ENCODE data around the gene CEP104.

CEP104 gene

GRCh38 chr1:3894626-3895278 lies 37.7 kb upstream of the CEP104 start:
- no peak for DNase-seq (ENCODE audit: low read depth in 2 of 3, low spot score in 2 of 3)

GRCh38 chr1:3893190-3893589 lies 36.2 kb upstream of the CEP104 start:
- no peak for DNase-seq (ENCODE audit: low read depth in 2 of 3, low spot score in 2 of 3)

- no peak for DNase-seq (ENCODE audit: low read depth in 2 of 3, low spot score in 2 of 3)
Observed at GRCh38 chr1:3892748-3893147, 35.7 kb upstream of the CEP104 start.

- no peak for DNase-seq (ENCODE audit: low read depth in 2 of 3, low spot score in 2 of 3)
Observed at GRCh38 chr1:3891329-3891865, 34.4 kb upstream of the CEP104 start.

GRCh38 chr1:3890389-3891328 lies 33.6 kb upstream of the CEP104 start:
- no peak for DNase-seq (ENCODE audit: low read depth in 2 of 3, low spot score in 2 of 3)

- DNase-seq (ENCODE audit: low read depth in 2 of 3, low spot score in 2 of 3) = no peak
Observed at GRCh38 chr1:3889936-3890335, 32.9 kb upstream of the CEP104 start.

GRCh38 chr1:3888301-3888700 lies 31.3 kb upstream of the CEP104 start:
- DNase-seq (ENCODE audit: low read depth in 2 of 3, low spot score in 2 of 3) = no peak

GRCh38 chr1:3886691-3887090 lies 29.7 kb upstream of the CEP104 start:
- DNase-seq (ENCODE audit: low read depth in 2 of 3, low spot score in 2 of 3) = no peak

GRCh38 chr1:3886106-3886670 lies 29.2 kb upstream of the CEP104 start:
- no peak for DNase-seq (ENCODE audit: low read depth in 2 of 3, low spot score in 2 of 3)

- no peak for DNase-seq (ENCODE audit: low read depth in 2 of 3, low spot score in 2 of 3)
Observed at GRCh38 chr1:3885611-3886010, 28.6 kb upstream of the CEP104 start.

GRCh38 chr1:3884966-3885365 lies 28.0 kb upstream of the CEP104 start:
- DNase-seq (ENCODE audit: low read depth in 2 of 3, low spot score in 2 of 3) = no peak

GRCh38 chr1:3883194-3883925 lies 26.3 kb upstream of the CEP104 start:
- no peak for DNase-seq (ENCODE audit: low read depth in 2 of 3, low spot score in 2 of 3)

- DNase-seq (ENCODE audit: low read depth in 2 of 3, low spot score in 2 of 3) = no peak
Observed at GRCh38 chr1:3881193-3881480, 24.1 kb upstream of the CEP104 start.

GRCh38 chr1:3880429-3881192 lies 23.6 kb upstream of the CEP104 start:
- no peak for DNase-seq (ENCODE audit: low read depth in 2 of 3, low spot score in 2 of 3)

GRCh38 chr1:3879787-3880428 lies 22.9 kb upstream of the CEP104 start:
- no peak for DNase-seq (ENCODE audit: low read depth in 2 of 3, low spot score in 2 of 3)

- DNase-seq (ENCODE audit: low read depth in 2 of 3, low spot score in 2 of 3) = no peak
Observed at GRCh38 chr1:3879099-3879498, 22.1 kb upstream of the CEP104 start.

GRCh38 chr1:3876716-3877115 lies 19.7 kb upstream of the CEP104 start:
- no peak for DNase-seq (ENCODE audit: low read depth in 2 of 3, low spot score in 2 of 3)

- no peak for DNase-seq (ENCODE audit: low read depth in 2 of 3, low spot score in 2 of 3)
Observed at GRCh38 chr1:3874736-3875135, 17.7 kb upstream of the CEP104 start.

- no peak for DNase-seq (ENCODE audit: low read depth in 2 of 3, low spot score in 2 of 3)
Observed at GRCh38 chr1:3872546-3872945, 15.5 kb upstream of the CEP104 start.

GRCh38 chr1:3871451-3871805 lies 14.4 kb upstream of the CEP104 start:
- DNase-seq (ENCODE audit: low read depth in 2 of 3, low spot score in 2 of 3) = no peak

Data from activated CD8-positive, alpha-beta memory T cell treated with anti-CD3 and anti-CD28 coated beads for 48 hours (primary cell).